ENCODE data around the gene HSPA1B.

The HSPA1B gene

DNA sequence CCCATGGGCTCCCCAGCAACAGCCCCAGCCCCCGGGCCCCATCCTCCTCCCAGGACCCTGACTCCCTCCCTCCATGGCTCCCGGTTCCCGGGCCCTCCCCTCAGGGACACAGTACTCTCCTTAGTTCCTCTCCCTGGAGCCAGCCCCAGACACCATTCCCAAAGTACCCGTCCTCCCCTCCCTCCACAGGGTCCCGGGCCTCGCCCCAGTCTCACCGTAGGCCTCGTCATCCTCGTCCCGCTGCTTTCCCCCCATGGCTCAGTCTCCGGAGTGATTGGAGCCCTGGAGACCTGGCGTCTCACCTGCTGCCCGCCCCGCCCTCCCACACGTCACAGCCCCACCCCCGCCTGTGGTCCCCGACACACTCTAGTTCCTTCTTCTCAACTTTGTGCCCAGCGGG lies 51.2 kb downstream of the HSPA1B start, which contains the start of gene SLC44A4:
TSS of gene SLC44A4 (minus strand) at position 272 of the 400 bp plus-strand sequence. CDS start at position 255, 17 bp downstream.
- DNase-seq (ENCODE audit: low spot score) = no peak
- no peak for FAIRE-seq

DNA sequence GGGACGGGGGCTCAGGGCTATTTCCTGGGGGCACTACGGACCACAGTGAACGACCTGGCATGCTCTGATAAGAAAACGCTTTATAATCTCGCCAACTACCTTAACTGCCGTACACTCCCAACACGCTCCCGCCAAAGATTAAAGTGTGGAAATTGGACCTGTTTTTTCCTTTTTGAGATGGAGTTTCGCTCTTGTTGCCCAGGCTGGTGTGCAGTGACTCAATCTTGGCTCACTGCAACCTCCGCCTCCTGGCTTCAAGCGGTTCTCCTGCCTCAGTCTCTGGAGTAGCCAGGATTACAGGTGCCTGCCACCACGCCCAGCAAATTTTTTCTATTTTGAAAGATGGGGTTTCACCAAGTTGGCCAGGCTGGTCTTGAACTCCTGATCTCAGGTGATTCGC lies 51.6 kb downstream of the HSPA1B start:
- DNase-seq (ENCODE audit: low spot score) (no peak), FAIRE-seq (no peak)
